Measurements from ENCODE around the gene ZNF207. TPM values are rescaled to one million over a fixed set of nuclear protein-coding genes. Genes with fewer than 3 reads are reported as not detected.

ZNF207 gene
- total RNA-seq, 1 donor from 2014 or later: 245 TPM

DNA sequence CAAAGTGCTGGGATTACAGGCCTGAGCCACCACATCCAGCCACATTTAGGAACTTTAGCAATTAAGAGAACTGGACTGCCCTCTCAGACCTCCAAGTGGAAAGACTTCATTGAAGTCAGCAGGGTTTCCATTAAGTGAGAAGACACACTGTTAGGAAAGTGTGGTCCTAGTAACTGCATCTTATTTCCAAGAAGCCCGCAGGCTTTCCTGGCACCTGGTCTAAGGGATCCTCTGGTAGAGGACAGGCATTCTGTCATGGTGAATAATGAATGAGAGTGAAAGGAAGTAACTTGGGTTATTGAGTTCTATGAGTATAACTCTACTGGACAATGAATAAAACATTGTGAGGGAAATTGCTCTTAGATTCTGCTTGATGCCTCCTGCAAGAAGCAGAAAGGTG is 22.0 kb upstream of the ZNF207 start:
- peaks cover 3% of the 10 kb centered on the region for H3K36me3 Mint-ChIP-seq (ENCODE audit: low read depth)
- DNase-seq (ENCODE audit: low read depth, low spot score): no peak
- no peaks in the 10 kb centered on the region for H3K4me1 Mint-ChIP-seq
- H3K27ac Mint-ChIP-seq (ENCODE audit: unreplicated experiment): no peak overlapping the region
- H3K9me3 Mint-ChIP-seq: no peaks in the 10 kb centered on the region
- TF ChIP-seq CTCF (conservative IDR thresholded peaks at IDR 0.05): no peak
- no peak overlapping the region for H3K4me3 Mint-ChIP-seq
- no peaks in the 10 kb centered on the region for H3K27me3 Mint-ChIP-seq (ENCODE audit: low read depth)

GRCh38 chr17:32330147-32330546 is 19.8 kb upstream of the ZNF207 start:
- Mint-ChIP-seq H3K27ac (ENCODE audit: unreplicated experiment) (no peak overlapping the region), H3K9me3 (no peaks in the 10 kb centered on the region), H3K27me3 (ENCODE audit: low read depth) (no peaks in the 10 kb centered on the region), H3K4me1 (no peaks in the 10 kb centered on the region), H3K4me3 (no peak overlapping the region), H3K36me3 (ENCODE audit: low read depth) (peaks cover 11% of the 10 kb centered on the region)
- DNase-seq (ENCODE audit: low read depth, low spot score): no peak
- TF ChIP-seq CTCF (conservative IDR thresholded peaks at IDR 0.05): no peak

- DNase-seq (ENCODE audit: low read depth, low spot score): no peak
- no peak overlapping the region for H3K4me3 Mint-ChIP-seq
- H3K27ac Mint-ChIP-seq (ENCODE audit: unreplicated experiment): no peak overlapping the region
- H3K27me3 Mint-ChIP-seq (ENCODE audit: low read depth): no peaks in the 10 kb centered on the region
- peaks cover 11% of the 10 kb centered on the region for H3K36me3 Mint-ChIP-seq (ENCODE audit: low read depth)
- TF ChIP-seq CTCF (conservative IDR thresholded peaks at IDR 0.05): no peak
- H3K4me1 Mint-ChIP-seq: no peaks in the 10 kb centered on the region
- H3K9me3 Mint-ChIP-seq: no peaks in the 10 kb centered on the region
Observed at GRCh38 chr17:32331243-32332040, 18.5 kb upstream of the ZNF207 start.

GRCh38 chr17:32333187-32333586 is 16.8 kb upstream of the ZNF207 start:
- no peak for DNase-seq (ENCODE audit: low read depth, low spot score)
- Mint-ChIP-seq H3K9me3 (no peaks in the 10 kb centered on the region), H3K27ac (ENCODE audit: unreplicated experiment) (no peak overlapping the region), H3K36me3 (ENCODE audit: low read depth) (peaks cover 11% of the 10 kb centered on the region), H3K4me1 (no peaks in the 10 kb centered on the region), H3K27me3 (ENCODE audit: low read depth) (no peaks in the 10 kb centered on the region), H3K4me3 (no peak overlapping the region)
- no peak for TF ChIP-seq CTCF (conservative IDR thresholded peaks at IDR 0.05)

DNA sequence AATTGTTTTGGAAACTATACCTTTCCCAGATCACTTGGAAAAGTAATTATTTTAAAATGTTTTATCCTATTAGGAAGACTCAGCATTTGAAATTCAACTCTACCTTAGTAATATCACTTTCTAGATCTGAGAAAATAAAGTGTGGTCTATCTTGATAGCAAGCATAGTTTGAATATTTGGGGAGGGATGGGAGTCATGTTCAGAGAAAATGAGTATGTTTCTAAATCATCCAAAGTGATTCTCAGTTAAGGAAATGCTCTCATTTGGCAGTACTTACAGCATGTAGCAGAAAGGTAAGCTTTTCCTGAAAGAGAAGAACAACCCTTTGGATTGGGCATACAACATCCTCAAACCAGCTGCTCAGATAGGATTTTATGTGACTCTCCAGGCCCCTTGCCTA is 14.9 kb upstream of the ZNF207 start:
- Mint-ChIP-seq H3K36me3 (ENCODE audit: low read depth) (peaks cover 11% of the 10 kb centered on the region), H3K9me3 (no peaks in the 10 kb centered on the region), H3K27me3 (ENCODE audit: low read depth) (no peaks in the 10 kb centered on the region), H3K4me1 (peaks cover 5% of the 10 kb centered on the region), H3K4me3 (no peak overlapping the region), H3K27ac (ENCODE audit: unreplicated experiment) (no peak overlapping the region)
- no peak for DNase-seq (ENCODE audit: low read depth, low spot score)
- no peak for TF ChIP-seq CTCF (conservative IDR thresholded peaks at IDR 0.05)
